Mucosa of descending colon (tissue), 3 donors: ENCODE results near the gene NUDT16L1. TPM values are rescaled to one million over a fixed set of nuclear protein-coding genes. Genes with fewer than 3 reads are reported as not detected.

Source experiments
- ATAC-seq: fragments of 200-7000 bp; cut with Tn5 transposase; one replicate; pipeline ENCODE4 v1.9.1; 2020; ENCODE audit warnings: mild to moderate bottlenecking, moderate library complexity
- DNase-seq, 3 donors: peaks; one replicate each; pipeline ENCODE4 v3.0.0-alpha.2; 2020
- H3K36me3 ChIP-seq: fragments of 200-600 bp; one replicate; pipeline ENCODE4 v1.8.0; 2021; ENCODE audit warnings: low read depth, mild to moderate bottlenecking
- H3K4me1 ChIP-seq: fragments of 200-600 bp; one replicate; pipeline ENCODE4 v1.8.0; 2021; ENCODE audit warnings: low read depth, mild to moderate bottlenecking
- H3K4me3 ChIP-seq: fragments of 200-600 bp; one replicate; pipeline ENCODE4 v1.8.0; 2021; ENCODE audit warnings: mild to moderate bottlenecking
- H3K9me3 ChIP-seq: fragments of 200-600 bp; one replicate; pipeline ENCODE4 v1.8.0; 2021; ENCODE audit warnings: mild to moderate bottlenecking
- intact Hi-C, 2 donors: fragments of 100-400 bp; cut with DNase I in 1 of 2; cut with micrococcal nuclease in 1 of 2; formaldehyde crosslinking; loops; one replicate each; pipeline versions ENCODE4 v1.11.0 to v1.11.1; 2022; cut with DNase I, micrococcal nuclease
- total RNA-seq, 3 donors: library from RNA; stranded (reverse); fragmentation: NEBNext Ultra II Directional in 2 of 3; extraction: Animal tissue kit (Norgen Biotek cat#: 25700) in 2 of 3; gene quantifications; one replicate each; pipeline versions ENCODE4 v1.2.1 to v1.2.4, GENCODE V29; 2021 to 2023
- TF ChIP-seq, protein P1 (sequence below): fragments of 200-600 bp; IDR thresholded peaks from one replicate; pipeline ENCODE4 v1.8.0; 2022; ENCODE audit warnings: antibody characterized with exemption, mild to moderate bottlenecking
- donor health status: DM: no; HTN: no; CAD: no; lungs with moderate emphysema.
- donor health status: DM: no; HTN: no; CAD: no.
- donor health status: DM: no; HTN: yes; CAD: no.

Gene NUDT16L1
- total RNA-seq, 3 donors from 2014 or later = 28.3 to 47.8 (median 40.4) TPM

- Histone ChIP-seq H3K9me3 (no peaks in the 10 kb centered on the region), H3K4me3 (no peak overlapping the region), H3K4me1 (peaks cover 26% of the 10 kb centered on the region), H3K36me3 (peaks cover 4% of the 10 kb centered on the region)
- TF ChIP-seq, protein P1, sequence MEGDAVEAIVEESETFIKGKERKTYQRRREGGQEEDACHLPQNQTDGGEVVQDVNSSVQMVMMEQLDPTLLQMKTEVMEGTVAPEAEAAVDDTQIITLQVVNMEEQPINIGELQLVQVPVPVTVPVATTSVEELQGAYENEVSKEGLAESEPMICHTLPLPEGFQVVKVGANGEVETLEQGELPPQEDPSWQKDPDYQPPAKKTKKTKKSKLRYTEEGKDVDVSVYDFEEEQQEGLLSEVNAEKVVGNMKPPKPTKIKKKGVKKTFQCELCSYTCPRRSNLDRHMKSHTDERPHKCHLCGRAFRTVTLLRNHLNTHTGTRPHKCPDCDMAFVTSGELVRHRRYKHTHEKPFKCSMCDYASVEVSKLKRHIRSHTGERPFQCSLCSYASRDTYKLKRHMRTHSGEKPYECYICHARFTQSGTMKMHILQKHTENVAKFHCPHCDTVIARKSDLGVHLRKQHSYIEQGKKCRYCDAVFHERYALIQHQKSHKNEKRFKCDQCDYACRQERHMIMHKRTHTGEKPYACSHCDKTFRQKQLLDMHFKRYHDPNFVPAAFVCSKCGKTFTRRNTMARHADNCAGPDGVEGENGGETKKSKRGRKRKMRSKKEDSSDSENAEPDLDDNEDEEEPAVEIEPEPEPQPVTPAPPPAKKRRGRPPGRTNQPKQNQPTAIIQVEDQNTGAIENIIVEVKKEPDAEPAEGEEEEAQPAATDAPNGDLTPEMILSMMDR = no peak
- intact Hi-C loops = no loop called here
- DNase-seq = no peak
- ATAC-seq = no peak
These were observed 3.8 kb downstream of the NUDT16L1 start for GRCh38 chr16:4696905-4697847.

DNA sequence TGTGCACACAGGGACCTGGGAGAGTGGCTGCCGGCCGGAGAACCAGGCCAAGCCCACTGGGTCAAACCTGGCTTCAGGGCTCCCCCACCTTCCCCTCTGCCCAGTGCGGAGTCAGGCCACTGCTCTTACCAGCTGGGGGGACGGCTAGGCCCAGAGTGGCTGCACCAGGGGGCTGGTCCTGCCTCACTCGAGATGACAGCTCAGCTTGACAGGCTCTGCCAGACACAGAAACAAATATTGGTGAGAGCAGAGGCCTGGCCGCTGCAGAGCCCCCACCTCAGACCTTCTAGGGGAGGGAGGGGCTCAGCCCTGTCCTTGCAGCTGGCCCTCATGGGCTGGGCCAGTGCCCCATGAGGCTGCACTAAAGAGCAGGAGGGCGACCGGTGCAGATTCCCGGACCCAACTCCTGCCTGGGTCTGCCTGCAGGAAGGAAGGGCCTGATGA lies 4.5 kb downstream of the NUDT16L1 start:
- no peaks in the 10 kb centered on the region for H3K9me3 ChIP-seq
- TF ChIP-seq, protein P1 = no peak
- H3K36me3 ChIP-seq = peaks cover 4% of the 10 kb centered on the region
- H3K4me3 ChIP-seq = no peak overlapping the region
- peaks cover 24% of the 10 kb centered on the region for H3K4me1 ChIP-seq
- DNase-seq = peak in 1 of 3 donors; percentile 29
- intact Hi-C loops = no loop called here
- ATAC-seq = no peak

DNA sequence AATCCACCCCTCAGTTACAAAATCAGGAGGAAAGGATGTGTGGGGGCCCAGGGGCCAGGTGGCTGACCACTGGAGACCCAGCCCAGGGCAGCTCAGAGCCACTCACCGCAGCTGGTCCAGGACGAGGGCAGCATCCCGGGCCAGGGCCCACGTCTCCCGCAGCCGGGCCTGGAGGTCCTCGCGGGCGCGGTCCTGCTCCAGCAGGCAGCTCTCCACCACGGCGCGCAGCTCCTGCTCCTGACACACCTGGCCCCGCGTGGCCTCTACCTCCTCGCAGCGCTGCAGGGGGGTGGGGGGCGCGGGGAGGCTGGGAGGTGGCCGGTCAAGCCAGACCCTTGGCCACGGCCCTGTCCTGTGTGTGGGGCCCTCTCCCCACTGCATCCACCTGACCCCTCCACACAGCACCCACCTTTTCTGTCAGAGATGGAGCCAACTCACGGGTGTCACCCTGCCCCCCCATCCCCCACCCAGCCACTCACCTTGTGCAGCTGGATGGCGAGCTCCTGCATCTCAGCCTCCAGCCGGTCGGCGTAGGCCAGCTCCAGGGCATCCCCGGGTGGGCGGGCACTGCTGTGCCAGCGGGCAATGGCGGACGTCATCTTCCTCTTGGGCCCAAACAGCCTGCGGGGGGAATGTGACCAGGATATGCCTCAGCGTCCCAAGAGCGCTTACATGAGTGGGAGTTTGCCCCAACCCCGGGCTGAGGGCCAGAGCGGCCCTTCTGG lies 5.1 kb downstream of the NUDT16L1 start:
- intact Hi-C loops = no loop called here
- Histone ChIP-seq H3K4me1 (peaks cover 25% of the 10 kb centered on the region), H3K36me3 (peaks cover under 1% of the 10 kb centered on the region), H3K4me3 (no peak overlapping the region), H3K9me3 (no peaks in the 10 kb centered on the region)
- DNase-seq = peak in 2 of 3 donors; percentile 30 to 53
- no peak for ATAC-seq
- TF ChIP-seq, protein P1 = no peak

DNA sequence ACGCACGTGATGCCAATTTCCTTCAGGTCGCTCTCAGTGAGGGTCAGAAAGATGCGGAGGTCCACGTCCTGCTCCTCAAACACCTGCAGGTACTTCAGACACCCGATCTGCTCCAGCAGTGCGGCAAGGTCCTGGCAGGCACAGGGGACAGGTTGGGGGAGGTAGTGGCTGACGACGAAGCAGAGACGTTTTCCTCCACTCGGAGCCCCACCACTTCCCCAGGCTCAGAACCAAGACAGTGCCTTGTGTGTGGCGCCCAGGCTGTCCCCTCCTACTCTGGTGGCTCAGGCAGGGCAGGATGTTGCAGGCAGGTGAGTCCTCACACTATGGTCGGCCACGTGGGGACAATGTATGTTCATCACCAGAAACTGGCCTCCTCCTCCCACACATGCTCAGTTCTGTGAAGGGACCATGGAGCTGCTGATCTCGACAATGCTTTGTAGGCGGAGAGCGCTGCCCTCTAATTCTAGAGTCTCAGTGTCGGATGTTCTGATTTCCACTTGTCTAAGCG lies 5.7 kb downstream of the NUDT16L1 start:
- Histone ChIP-seq H3K36me3 (no peaks in the 10 kb centered on the region), H3K4me1 (peaks cover 25% of the 10 kb centered on the region), H3K4me3 (no peak overlapping the region), H3K9me3 (no peaks in the 10 kb centered on the region)
- no peak for ATAC-seq
- intact Hi-C loops = no loop called here
- TF ChIP-seq, protein P1 = no peak
- DNase-seq = peak in 1 of 3 donors; percentile 1

GRCh38 chr16:4700380-4700996 lies 7.1 kb downstream of the NUDT16L1 start:
- DNase-seq (peak in 1 of 3 donors; percentile 40), ATAC-seq (no peak)
- H3K36me3 ChIP-seq = no peaks in the 10 kb centered on the region
- TF ChIP-seq, protein P1 = no peak
- H3K9me3 ChIP-seq = no peaks in the 10 kb centered on the region
- intact Hi-C loops = no loop called here
- H3K4me1 ChIP-seq = peaks cover 17% of the 10 kb centered on the region
- H3K4me3 ChIP-seq = no peak overlapping the region
